ENCODE results near the gene SCAPER.

DNA sequence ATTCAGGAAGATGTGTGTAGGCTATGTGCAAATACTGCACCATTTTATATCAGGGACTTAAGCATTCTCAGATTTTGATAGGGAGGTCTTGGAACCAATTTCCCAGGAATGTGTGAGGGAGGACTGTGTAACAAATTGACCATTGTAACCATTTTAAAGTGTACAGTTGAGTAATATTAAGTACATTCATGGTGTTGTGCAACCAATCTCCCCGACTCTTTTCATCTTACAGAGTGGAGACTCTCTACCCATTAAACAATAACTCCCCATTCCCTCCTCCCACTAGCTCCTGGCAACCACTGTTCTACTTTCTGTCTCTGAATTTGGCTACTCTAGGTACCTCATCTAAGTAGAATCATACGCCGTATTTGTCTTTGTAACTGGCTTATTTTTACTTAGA lies 31.5 kb upstream of the SCAPER start:
- TF ChIP-seq, protein P1, sequence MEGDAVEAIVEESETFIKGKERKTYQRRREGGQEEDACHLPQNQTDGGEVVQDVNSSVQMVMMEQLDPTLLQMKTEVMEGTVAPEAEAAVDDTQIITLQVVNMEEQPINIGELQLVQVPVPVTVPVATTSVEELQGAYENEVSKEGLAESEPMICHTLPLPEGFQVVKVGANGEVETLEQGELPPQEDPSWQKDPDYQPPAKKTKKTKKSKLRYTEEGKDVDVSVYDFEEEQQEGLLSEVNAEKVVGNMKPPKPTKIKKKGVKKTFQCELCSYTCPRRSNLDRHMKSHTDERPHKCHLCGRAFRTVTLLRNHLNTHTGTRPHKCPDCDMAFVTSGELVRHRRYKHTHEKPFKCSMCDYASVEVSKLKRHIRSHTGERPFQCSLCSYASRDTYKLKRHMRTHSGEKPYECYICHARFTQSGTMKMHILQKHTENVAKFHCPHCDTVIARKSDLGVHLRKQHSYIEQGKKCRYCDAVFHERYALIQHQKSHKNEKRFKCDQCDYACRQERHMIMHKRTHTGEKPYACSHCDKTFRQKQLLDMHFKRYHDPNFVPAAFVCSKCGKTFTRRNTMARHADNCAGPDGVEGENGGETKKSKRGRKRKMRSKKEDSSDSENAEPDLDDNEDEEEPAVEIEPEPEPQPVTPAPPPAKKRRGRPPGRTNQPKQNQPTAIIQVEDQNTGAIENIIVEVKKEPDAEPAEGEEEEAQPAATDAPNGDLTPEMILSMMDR (conservative IDR thresholded peaks at IDR 0.05; ENCODE audit: low read depth, low read length) = no peak
- no peak for TF ChIP-seq POLR2A (IDR thresholded peaks at IDR 0.05; ENCODE audit: low read depth, low read length)
- TF ChIP-seq BHLHE40 (IDR thresholded peaks at IDR 0.05; ENCODE audit: low read depth, low read length) = no peak
- TF ChIP-seq NFE2L2 (IDR thresholded peaks at IDR 0.05; ENCODE audit: low read depth, low read length) = no peak
- no peak for TF ChIP-seq SMC3 (IDR thresholded peaks at IDR 0.05; ENCODE audit: low read depth, low read length)
- TF ChIP-seq MAZ (IDR thresholded peaks at IDR 0.05; ENCODE audit: borderline replicate concordance, low read depth, low read length) = no peak
